ENCODE measurements around the gene CKAP4. TPM values are rescaled to one million over a fixed set of nuclear protein-coding genes. Genes with fewer than 3 reads are reported as not detected.
A peak's percentile ranks its signal among the peaks of the same experiment; 100 is the strongest.
"Not testable (repeated sequence)": the region's sequence is repeated elsewhere in the genome, so short reads cannot be mapped to it uniquely, and the experiment has no call there.

Gene CKAP4
- total RNA-seq, 4 donors from 2014 or later, result 58.9 to 127 (median 103) TPM

- 68 to 77% methylated on average over 2 of the region's 2 CpGs for WGBS, 2 donors
- TF ChIP-seq POLR2A (IDR thresholded peaks at IDR 0.05), result no peak
- no peak for TF ChIP-seq CTCF (IDR thresholded peaks at IDR 0.05)
- Histone ChIP-seq H3K4me1 (peaks cover 0 to 39% (median 10%) of the 10 kb centered on the region in 3 donors), H3K27ac (no peak overlapping the region), H3K9me3 (no peaks in the 10 kb centered on the region), H3K4me3 (no peak overlapping the region), H3K27me3 (no peaks in the 10 kb centered on the region), H3K36me3 (no peaks in the 10 kb centered on the region)
- intact Hi-C loops (cut with DNase I), result no loop called here
- DNase-seq, result no peak
These were observed 42.8 kb upstream of the CKAP4 start for GRCh38 chr12:106290666-106291065.

- TF ChIP-seq CTCF (IDR thresholded peaks at IDR 0.05), result no peak
- no peak for TF ChIP-seq POLR2A (IDR thresholded peaks at IDR 0.05)
- Histone ChIP-seq H3K27ac (peak overlapping the region; percentile 78 to 88 (median 85)), H3K36me3 (no peaks in the 10 kb centered on the region), H3K4me3 (no peak overlapping the region), H3K9me3 (no peaks in the 10 kb centered on the region), H3K4me1 (peaks cover 0 to 50% (median 14%) of the 10 kb centered on the region in 3 donors), H3K27me3 (no peaks in the 10 kb centered on the region)
- intact Hi-C loops (cut with DNase I), result no loop called here
- DNase-seq, result no peak
- 83% methylated on average over 1 of the region's 1 CpG for WGBS, 2 donors
These were observed 41.4 kb upstream of the CKAP4 start for GRCh38 chr12:106289196-106289681.

GRCh38 chr12:106288494-106289195 lies 40.8 kb upstream of the CKAP4 start:
- Histone ChIP-seq H3K27ac (peak overlapping the region; percentile 78 to 88 (median 85)), H3K9me3 (no peaks in the 10 kb centered on the region), H3K27me3 (no peaks in the 10 kb centered on the region), H3K36me3 (no peaks in the 10 kb centered on the region), H3K4me3 (no peak overlapping the region), H3K4me1 (peaks cover 0 to 55% (median 14%) of the 10 kb centered on the region in 3 donors)
- TF ChIP-seq POLR2A (IDR thresholded peaks at IDR 0.05), result no peak
- TF ChIP-seq CTCF (IDR thresholded peaks at IDR 0.05), result no peak
- WGBS, 2 donors, result 20 to 35% methylated on average over 9 of the region's 9 CpGs
- no peak for DNase-seq
- intact Hi-C loops (cut with DNase I), result no loop called here

GRCh38 chr12:106288101-106288493 lies 40.3 kb upstream of the CKAP4 start:
- WGBS, 2 donors, result 93% methylated on average over 1 of the region's 1 CpG
- Histone ChIP-seq H3K4me3 (no peak overlapping the region), H3K9me3 (no peaks in the 10 kb centered on the region), H3K36me3 (no peaks in the 10 kb centered on the region), H3K27me3 (no peaks in the 10 kb centered on the region), H3K4me1 (peaks cover 0 to 55% (median 14%) of the 10 kb centered on the region in 3 donors), H3K27ac (peak overlapping the region in 3 of 4 donors; percentile 11 to 88 (median 88))
- TF ChIP-seq POLR2A (IDR thresholded peaks at IDR 0.05) (no peak), CTCF (IDR thresholded peaks at IDR 0.05) (no peak)
- intact Hi-C loops (cut with DNase I), result no loop called here
- no peak for DNase-seq

- H3K9me3 ChIP-seq, result no peaks in the 10 kb centered on the region
- peaks cover 0 to 60% (median 14%) of the 10 kb centered on the region in 3 donors for H3K4me1 ChIP-seq
- H3K36me3 ChIP-seq, result no peaks in the 10 kb centered on the region
- H3K27me3 ChIP-seq, result no peaks in the 10 kb centered on the region
- 56 to 57% methylated on average over 1 of the region's 1 CpG for WGBS, 2 donors
- intact Hi-C loops (cut with DNase I), result no loop called here
- TF ChIP-seq POLR2A (IDR thresholded peaks at IDR 0.05) (no peak), CTCF (IDR thresholded peaks at IDR 0.05) (no peak)
- DNase-seq, result no peak
- H3K27ac ChIP-seq, result peak overlapping the region in 2 of 4 donors; percentile 88
- H3K4me3 ChIP-seq, result no peak overlapping the region
These were observed 39.5 kb upstream of the CKAP4 start for GRCh38 chr12:106287364-106287763.

GRCh38 chr12:106286576-106287162 lies 38.8 kb upstream of the CKAP4 start:
- H3K4me3 ChIP-seq; intact Hi-C loops (cut with DNase I); DNase-seq; H3K27me3 ChIP-seq; H3K9me3 ChIP-seq; H3K36me3 ChIP-seq: not testable (repeated sequence)
- H3K4me1 ChIP-seq, result peaks cover 0 to 60% (median 14%) of the 10 kb centered on the region in 3 donors
- 70 to 75% methylated on average over 14 of the region's 14 CpGs for WGBS, 2 donors
- H3K27ac ChIP-seq, result peak overlapping the region in 1 of 4 donors; percentile 88
